ENCODE measurements around the gene PRMT7.

GRCh38 chr16:68300734-68301459, 9.9 kb upstream of the PRMT7 start:
- TF ChIP-seq, protein P1, sequence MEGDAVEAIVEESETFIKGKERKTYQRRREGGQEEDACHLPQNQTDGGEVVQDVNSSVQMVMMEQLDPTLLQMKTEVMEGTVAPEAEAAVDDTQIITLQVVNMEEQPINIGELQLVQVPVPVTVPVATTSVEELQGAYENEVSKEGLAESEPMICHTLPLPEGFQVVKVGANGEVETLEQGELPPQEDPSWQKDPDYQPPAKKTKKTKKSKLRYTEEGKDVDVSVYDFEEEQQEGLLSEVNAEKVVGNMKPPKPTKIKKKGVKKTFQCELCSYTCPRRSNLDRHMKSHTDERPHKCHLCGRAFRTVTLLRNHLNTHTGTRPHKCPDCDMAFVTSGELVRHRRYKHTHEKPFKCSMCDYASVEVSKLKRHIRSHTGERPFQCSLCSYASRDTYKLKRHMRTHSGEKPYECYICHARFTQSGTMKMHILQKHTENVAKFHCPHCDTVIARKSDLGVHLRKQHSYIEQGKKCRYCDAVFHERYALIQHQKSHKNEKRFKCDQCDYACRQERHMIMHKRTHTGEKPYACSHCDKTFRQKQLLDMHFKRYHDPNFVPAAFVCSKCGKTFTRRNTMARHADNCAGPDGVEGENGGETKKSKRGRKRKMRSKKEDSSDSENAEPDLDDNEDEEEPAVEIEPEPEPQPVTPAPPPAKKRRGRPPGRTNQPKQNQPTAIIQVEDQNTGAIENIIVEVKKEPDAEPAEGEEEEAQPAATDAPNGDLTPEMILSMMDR (IDR thresholded peaks at IDR 0.05; ENCODE audit: borderline replicate concordance, extremely low read depth, low read length, poor library complexity, severe bottlenecking): no peak
- TF ChIP-seq EZH2 (IDR thresholded peaks at IDR 0.05; ENCODE audit: borderline replicate concordance, low read depth, low read length, severe bottlenecking): no peak

Measured in DND-41 (cell line).